Measurements from ENCODE around the gene GRIP2.

DNA sequence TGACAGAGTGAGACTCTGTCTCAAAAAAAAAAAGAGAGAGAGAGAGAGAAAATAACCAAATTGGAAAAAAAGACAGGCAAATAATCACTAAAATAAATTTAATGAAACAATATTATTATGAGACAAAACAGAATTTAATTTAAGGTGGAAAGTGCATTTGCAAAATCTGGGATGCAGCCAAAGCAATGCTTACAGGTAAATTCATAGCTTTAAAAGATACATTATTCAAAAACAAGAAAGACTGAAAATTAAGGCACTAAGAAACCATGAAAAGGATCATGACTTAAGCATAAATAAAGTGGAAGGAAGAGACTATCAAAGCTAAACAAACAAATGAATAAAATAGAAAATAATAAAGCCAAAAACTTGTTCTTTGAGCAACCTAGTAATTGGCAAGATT lies 37.7 kb downstream of the GRIP2 start:
- TF ChIP-seq, protein P1, sequence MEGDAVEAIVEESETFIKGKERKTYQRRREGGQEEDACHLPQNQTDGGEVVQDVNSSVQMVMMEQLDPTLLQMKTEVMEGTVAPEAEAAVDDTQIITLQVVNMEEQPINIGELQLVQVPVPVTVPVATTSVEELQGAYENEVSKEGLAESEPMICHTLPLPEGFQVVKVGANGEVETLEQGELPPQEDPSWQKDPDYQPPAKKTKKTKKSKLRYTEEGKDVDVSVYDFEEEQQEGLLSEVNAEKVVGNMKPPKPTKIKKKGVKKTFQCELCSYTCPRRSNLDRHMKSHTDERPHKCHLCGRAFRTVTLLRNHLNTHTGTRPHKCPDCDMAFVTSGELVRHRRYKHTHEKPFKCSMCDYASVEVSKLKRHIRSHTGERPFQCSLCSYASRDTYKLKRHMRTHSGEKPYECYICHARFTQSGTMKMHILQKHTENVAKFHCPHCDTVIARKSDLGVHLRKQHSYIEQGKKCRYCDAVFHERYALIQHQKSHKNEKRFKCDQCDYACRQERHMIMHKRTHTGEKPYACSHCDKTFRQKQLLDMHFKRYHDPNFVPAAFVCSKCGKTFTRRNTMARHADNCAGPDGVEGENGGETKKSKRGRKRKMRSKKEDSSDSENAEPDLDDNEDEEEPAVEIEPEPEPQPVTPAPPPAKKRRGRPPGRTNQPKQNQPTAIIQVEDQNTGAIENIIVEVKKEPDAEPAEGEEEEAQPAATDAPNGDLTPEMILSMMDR (IDR thresholded peaks at IDR 0.05; ENCODE audit: poor library complexity, severe bottlenecking), result no peak
- TF ChIP-seq POLR2AphosphoS5 (IDR thresholded peaks at IDR 0.05) (no peak), EZH2 (IDR thresholded peaks at IDR 0.05; ENCODE audit: borderline replicate concordance, insufficient read depth, low read length, poor library complexity, severe bottlenecking) (no peak), RAD21 (conservative IDR thresholded peaks at IDR 0.05) (no peak), TAF1 (IDR thresholded peaks at IDR 0.05; ENCODE audit: low read depth) (no peak), EP300 (conservative IDR thresholded peaks at IDR 0.05; ENCODE audit: poor library complexity, severe bottlenecking) (no peak)
